Keratinocyte (primary cell): ENCODE measurements around the gene ALK. TPM values are rescaled to one million over a fixed set of nuclear protein-coding genes. Genes with fewer than 3 reads are reported as not detected.

Experiments used
- DNase-seq: peaks from one replicate; pipeline ENCODE4 v3.0.0-alpha.2; 2011; ENCODE audit warnings: low read depth, missing footprints, low spot score
- FAIRE-seq: peaks from 2 replicates; lab custom pipeline; 2011; peaks lifted over from hg19 to GRCh38; lab: Jason Lieb, UNC
- H2AFZ ChIP-seq: 2 replicates; pipeline ENCODE4 v1.6.0; 2012; ENCODE audit warnings: low read length, control low read depth, inconsistent platforms; ENCODE audit not compliant: control insufficient read depth
- H3K27ac ChIP-seq: 2 replicates; pipeline ENCODE4 v1.5.1; 2011; ENCODE audit warnings: low read length; ENCODE audit not compliant: control insufficient read depth, insufficient read depth
- H3K27me3 ChIP-seq: 3 replicates; pipeline ENCODE4 v1.6.0; 2011; ENCODE audit warnings: low read length; ENCODE audit not compliant: control insufficient read depth, insufficient read depth; ENCODE audit errors: extremely low read depth
- H3K36me3 ChIP-seq, 2 experiments: 2 replicates in 1 of 2; 3 replicates in 1 of 2; pipeline ENCODE4 v1.5.1; 2011; ENCODE audit warnings: low read length in 2 of 2, mild to moderate bottlenecking in 1 of 2; ENCODE audit not compliant: control insufficient read depth in 2 of 2, insufficient read depth in 2 of 2; ENCODE audit errors: extremely low read depth in 1 of 2
- H3K4me1 ChIP-seq: 3 replicates; pipeline ENCODE4 v1.5.1; 2011; ENCODE audit warnings: low read length; ENCODE audit not compliant: control insufficient read depth, insufficient read depth; ENCODE audit errors: extremely low read depth
- H3K4me2 ChIP-seq: 3 replicates; pipeline ENCODE4 v1.6.0; 2011; ENCODE audit warnings: low read depth, low read length; ENCODE audit not compliant: control insufficient read depth, insufficient read depth; ENCODE audit errors: extremely low read depth
- H3K4me3 ChIP-seq, 3 experiments: fragments of 200-600 bp in 1 of 3; sonication (generic) in 1 of 3; 2 replicates in 2 of 3; 3 replicates in 1 of 3; pipeline ENCODE4 v1.5.1; 2011 to 2016; ENCODE audit warnings: low read length in 3 of 3, mild to moderate bottlenecking in 3 of 3, control low read depth in 2 of 3, inconsistent platforms in 1 of 3, low read depth in 1 of 3, mixed read lengths in 1 of 3, mixed run types in 1 of 3, moderate library complexity in 1 of 3; ENCODE audit not compliant: control insufficient read depth in 2 of 3, insufficient read depth in 2 of 3; ENCODE audit errors: extremely low read depth in 1 of 3
- H3K79me2 ChIP-seq: 2 replicates; pipeline ENCODE4 v1.6.0; 2012; ENCODE audit warnings: low read length; ENCODE audit not compliant: control insufficient read depth, insufficient read depth
- H3K9ac ChIP-seq: 3 replicates; pipeline ENCODE4 v1.6.0; 2011; ENCODE audit warnings: low read length; ENCODE audit not compliant: control insufficient read depth, insufficient read depth; ENCODE audit errors: extremely low read depth
- H3K9me1 ChIP-seq: 3 replicates; pipeline ENCODE4 v1.6.0; 2011; ENCODE audit warnings: low read length; ENCODE audit not compliant: control insufficient read depth, insufficient read depth; ENCODE audit errors: extremely low read depth
- H3K9me3 ChIP-seq: 2 replicates; pipeline ENCODE4 v1.5.1; 2012; ENCODE audit warnings: low read depth, low read length; ENCODE audit not compliant: control insufficient read depth
- H4K20me1 ChIP-seq: 3 replicates; pipeline ENCODE4 v1.6.0; 2011; ENCODE audit warnings: low read length; ENCODE audit not compliant: control insufficient read depth, insufficient read depth; ENCODE audit errors: extremely low read depth
- EZH2 ChIP-seq: IDR thresholded peaks from one replicate; pipeline ENCODE4 v1.6.1; 2012; ENCODE audit warnings: inconsistent platforms, mild to moderate bottlenecking, low read length, moderate library complexity
- dilution Hi-C: fragments of 300-500 bp; cut with MboI; formaldehyde crosslinking; loops from one replicate; pipeline ENCODE4 v1.7.0; 2020; ENCODE audit warnings: low sequenced_read_pairs; ENCODE audit not compliant: extremely low pct_ligation_motif_present
- polyA plus RNA-seq, 5 experiments: library from polyadenylated mRNA; depleted of rRNA in 3 of 5; stranded (reverse) in 3 of 5; stranded (forward) in 1 of 5; unstranded in 1 of 5; fragments of >200 nt; gene quantifications; 1 replicate in 1 of 5; 2 replicates in 3 of 5; 3 replicates in 1 of 5; pipeline versions ENCODE4 v1.2.1 to v1.2.3, GENCODE V29; 2011 to 2012; ENCODE audit warnings: missing spikeins in 2 of 5, low read depth in 1 of 5, low replicate concordance in 1 of 5
- TF ChIP-seq, protein P1 (sequence below), 3 experiments: IDR thresholded peaks in 1 of 3; conservative IDR thresholded peaks in 1 of 3; optimal IDR thresholded peaks in 1 of 3; 2 replicates in 2 of 3; 3 replicates in 1 of 3; pipeline versions ENCODE3 to v1.5.1; 2011; ENCODE audit warnings: low read length in 3 of 3, mild to moderate bottlenecking in 3 of 3, moderate library complexity in 2 of 3, control low read depth in 1 of 3, inconsistent platforms in 1 of 3; ENCODE audit not compliant: insufficient read depth in 2 of 3; ENCODE audit errors: extremely low read depth in 1 of 3

ALK gene
- polyA plus RNA-seq, 1 donor (not counting 4 experiments of a cell fraction or from before 2014, with no cell fraction given): not detected

DNA sequence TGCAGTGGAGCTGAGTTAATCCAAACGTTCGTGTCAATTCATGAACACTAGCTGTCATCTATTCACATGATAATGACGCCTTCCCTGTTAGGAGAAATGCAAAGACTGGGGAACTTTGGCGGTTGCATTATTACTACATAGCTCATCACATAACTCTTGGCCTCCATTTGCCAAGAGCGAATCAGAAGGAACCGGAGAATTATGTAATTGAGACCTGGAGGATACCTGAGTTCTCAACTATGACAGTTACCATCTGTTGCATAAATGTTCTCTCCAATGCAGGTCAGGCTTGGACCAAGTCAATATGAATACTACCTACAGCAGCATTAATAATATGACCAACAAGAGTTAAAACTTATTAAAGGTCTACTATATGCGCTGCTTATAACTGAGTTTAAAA is 531.7 kb downstream of the ALK start:
- H4K20me1 ChIP-seq: no peaks in the 10 kb centered on the region
- DNase-seq: no peak
- H3K9ac ChIP-seq: no peak overlapping the region
- H3K27me3 ChIP-seq: peaks cover 13% of the 10 kb centered on the region
- no peaks in the 10 kb centered on the region for H3K4me1 ChIP-seq
- TF ChIP-seq, protein P1, sequence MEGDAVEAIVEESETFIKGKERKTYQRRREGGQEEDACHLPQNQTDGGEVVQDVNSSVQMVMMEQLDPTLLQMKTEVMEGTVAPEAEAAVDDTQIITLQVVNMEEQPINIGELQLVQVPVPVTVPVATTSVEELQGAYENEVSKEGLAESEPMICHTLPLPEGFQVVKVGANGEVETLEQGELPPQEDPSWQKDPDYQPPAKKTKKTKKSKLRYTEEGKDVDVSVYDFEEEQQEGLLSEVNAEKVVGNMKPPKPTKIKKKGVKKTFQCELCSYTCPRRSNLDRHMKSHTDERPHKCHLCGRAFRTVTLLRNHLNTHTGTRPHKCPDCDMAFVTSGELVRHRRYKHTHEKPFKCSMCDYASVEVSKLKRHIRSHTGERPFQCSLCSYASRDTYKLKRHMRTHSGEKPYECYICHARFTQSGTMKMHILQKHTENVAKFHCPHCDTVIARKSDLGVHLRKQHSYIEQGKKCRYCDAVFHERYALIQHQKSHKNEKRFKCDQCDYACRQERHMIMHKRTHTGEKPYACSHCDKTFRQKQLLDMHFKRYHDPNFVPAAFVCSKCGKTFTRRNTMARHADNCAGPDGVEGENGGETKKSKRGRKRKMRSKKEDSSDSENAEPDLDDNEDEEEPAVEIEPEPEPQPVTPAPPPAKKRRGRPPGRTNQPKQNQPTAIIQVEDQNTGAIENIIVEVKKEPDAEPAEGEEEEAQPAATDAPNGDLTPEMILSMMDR (optimal IDR thresholded peaks at IDR 0.05 in 1 of 3, IDR thresholded peaks at IDR 0.05 in 1 of 3, conservative IDR thresholded peaks at IDR 0.05 in 1 of 3; ENCODE audit: extremely low read depth in 1 of 3, insufficient read depth in 2 of 3, low read length in 3 of 3): no peak
- TF ChIP-seq EZH2: no peak
- H2AFZ ChIP-seq: no peak overlapping the region
- no peak overlapping the region for H3K27ac ChIP-seq
- dilution Hi-C loops: no loop called here
- no peak for FAIRE-seq
- no peak overlapping the region for H3K4me3 ChIP-seq
- no peaks in the 10 kb centered on the region for H3K79me2 ChIP-seq
- no peak overlapping the region for H3K4me2 ChIP-seq
- H3K36me3 ChIP-seq: no peaks in the 10 kb centered on the region
- H3K9me3 ChIP-seq: no peaks in the 10 kb centered on the region
- no peaks in the 10 kb centered on the region for H3K9me1 ChIP-seq

DNA sequence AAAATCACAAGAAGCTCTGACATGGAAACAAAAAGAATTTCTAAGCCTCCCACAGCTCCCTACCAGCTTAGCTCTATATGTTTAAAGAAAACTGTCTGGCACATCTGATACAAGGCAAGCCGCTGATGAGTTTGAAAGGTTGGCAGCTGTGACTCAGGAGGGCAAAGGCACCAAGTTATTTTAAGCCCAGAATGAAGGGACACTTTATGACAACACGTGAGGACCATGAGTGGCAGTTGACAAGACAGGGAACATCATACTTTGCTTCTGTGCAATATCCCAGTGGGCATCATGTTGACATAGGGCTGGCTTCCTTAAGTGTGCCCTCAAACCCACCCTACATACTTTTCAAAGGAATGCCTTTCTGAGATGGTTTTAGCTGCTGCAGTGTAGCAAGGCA is 533.3 kb downstream of the ALK start:
- H4K20me1 ChIP-seq: no peaks in the 10 kb centered on the region
- H3K9ac ChIP-seq: no peak overlapping the region
- FAIRE-seq (no peak), DNase-seq (no peak)
- peaks cover 8% of the 10 kb centered on the region for H3K27me3 ChIP-seq
- no peaks in the 10 kb centered on the region for H3K9me1 ChIP-seq
- no peak overlapping the region for H3K4me2 ChIP-seq
- no peak overlapping the region for H2AFZ ChIP-seq
- H3K36me3 ChIP-seq: no peaks in the 10 kb centered on the region
- H3K27ac ChIP-seq: no peak overlapping the region
- no peaks in the 10 kb centered on the region for H3K79me2 ChIP-seq
- dilution Hi-C loops: no loop called here
- no peak overlapping the region for H3K4me3 ChIP-seq
- TF ChIP-seq EZH2: no peak
- TF ChIP-seq, protein P1 (optimal IDR thresholded peaks at IDR 0.05 in 1 of 3, IDR thresholded peaks at IDR 0.05 in 1 of 3, conservative IDR thresholded peaks at IDR 0.05 in 1 of 3; ENCODE audit: extremely low read depth in 1 of 3, insufficient read depth in 2 of 3, low read length in 3 of 3): no peak
- H3K4me1 ChIP-seq: no peaks in the 10 kb centered on the region
- H3K9me3 ChIP-seq: no peaks in the 10 kb centered on the region
